Activated CD8-positive, alpha-beta T cell treated with anti-CD3 and anti-CD28 coated beads for 36 hours (primary cell): Measurements from ENCODE around the gene SLC26A8. TPM values are rescaled to one million over a fixed set of nuclear protein-coding genes. Genes with fewer than 3 reads are reported as not detected.

ENCODE experiments used
- ATAC-seq: fragments of 200-7000 bp; cut with Tn5 transposase; one replicate; pipeline ENCODE4 v1.10.0; 2021; ENCODE audit warnings: mild to moderate bottlenecking, moderate library complexity
- CTCF ChIA-PET: fragments of 350-600 bp; sonication (Branson Sonifier 250); formaldehyde crosslinking; loops from one replicate; lab custom pipeline; 2021; ENCODE audit warnings: antibody characterized with exemption; lab: Charles Lee
- POLR2A ChIA-PET: fragments of 350-600 bp; sonication (Branson Sonifier 250); formaldehyde crosslinking; loops from one replicate; lab custom pipeline; 2021; ENCODE audit warnings: antibody characterized with exemption; lab: Charles Lee
- DNase-seq: peaks from one replicate; pipeline ENCODE4 v3.0.0-alpha.2; 2020
- H3K27ac Mint-ChIP-seq: one replicate; pipeline ENCODE4 v1.8.0; 2021; ENCODE audit warnings: mild to moderate bottlenecking, mixed read lengths
- H3K27me3 Mint-ChIP-seq: one replicate; pipeline ENCODE4 v1.8.0; 2021; ENCODE audit warnings: mixed read lengths
- H3K36me3 Mint-ChIP-seq: one replicate; pipeline ENCODE4 v1.8.0; 2021; ENCODE audit warnings: low read depth, mixed read lengths
- H3K4me1 Mint-ChIP-seq: one replicate; pipeline ENCODE4 v1.8.0; 2021; ENCODE audit warnings: low read depth, mixed read lengths
- H3K4me3 Mint-ChIP-seq: one replicate; pipeline ENCODE4 v1.8.0; 2021; ENCODE audit warnings: mild to moderate bottlenecking, moderate library complexity, mixed read lengths
- H3K9me3 Mint-ChIP-seq: one replicate; pipeline ENCODE4 v1.8.0; 2021; ENCODE audit warnings: mixed read lengths
- CTCF ChIP-seq: fragments of 200-600 bp; IDR thresholded peaks from one replicate; pipeline ENCODE4 v1.8.0; 2022; ENCODE audit warnings: antibody characterized with exemption, mild to moderate bottlenecking
- intact Hi-C: fragments of 100-400 bp; cut with micrococcal nuclease; formaldehyde crosslinking; loops from one replicate; pipeline ENCODE4 v1.10.0; 2022
- total RNA-seq, 2 experiments: library from RNA; stranded (reverse); gene quantifications; one replicate each; pipeline ENCODE4 v1.2.3, GENCODE V29; 2021

SLC26A8 gene
- total RNA-seq, 2 experiments from 2014 or later, result not detected

GRCh38 chr6:36049582-36049981 lies 25.1 kb upstream of the SLC26A8 start:
- POLR2A ChIA-PET, result no interaction called here

GRCh38 chr6:36042618-36043260 lies 18.3 kb upstream of the SLC26A8 start:
- Mint-ChIP-seq H3K9me3 (no peaks in the 10 kb centered on the region), H3K4me1 (peaks cover 50% of the 10 kb centered on the region), H3K36me3 (peaks cover 13% of the 10 kb centered on the region), H3K4me3 (no peak overlapping the region), H3K27me3 (no peaks in the 10 kb centered on the region), H3K27ac (no peak overlapping the region)
- intact Hi-C loops, result no loop called here
- no peak for DNase-seq
- ATAC-seq, result no peak
- TF ChIP-seq CTCF, result no peak
- POLR2A ChIA-PET, result interaction anchor here (0.7 kb wide), 1 partner anchor 722 kb away, joined by 3 read pairs; no protein-coding TSS in a partner anchor
- CTCF ChIA-PET, result interaction anchor here (1.2 to 2.4 kb wide), 3 partner anchors 14 to 53 kb away, joined by 4 to 12 read pairs (median 7); partner anchors contain the start of gene MAPK14

More at GRCh38 chr6:36049582-36049981, 25.1 kb upstream of the SLC26A8 start:
- intact Hi-C loops, result no loop called here
- CTCF ChIA-PET, result interaction anchor here (2.8 kb wide), 1 partner anchor 46 kb away, joined by 9 read pairs; no protein-coding TSS in a partner anchor
- H3K27ac Mint-ChIP-seq, result no peak overlapping the region
- TF ChIP-seq CTCF, result no peak
- no peaks in the 10 kb centered on the region for H3K9me3 Mint-ChIP-seq
- no peak for DNase-seq
- no peak for ATAC-seq
- H3K27me3 Mint-ChIP-seq, result no peaks in the 10 kb centered on the region
- H3K36me3 Mint-ChIP-seq, result peaks cover 5% of the 10 kb centered on the region
- H3K4me1 Mint-ChIP-seq, result peaks cover 7% of the 10 kb centered on the region
- H3K4me3 Mint-ChIP-seq, result no peak overlapping the region

DNA sequence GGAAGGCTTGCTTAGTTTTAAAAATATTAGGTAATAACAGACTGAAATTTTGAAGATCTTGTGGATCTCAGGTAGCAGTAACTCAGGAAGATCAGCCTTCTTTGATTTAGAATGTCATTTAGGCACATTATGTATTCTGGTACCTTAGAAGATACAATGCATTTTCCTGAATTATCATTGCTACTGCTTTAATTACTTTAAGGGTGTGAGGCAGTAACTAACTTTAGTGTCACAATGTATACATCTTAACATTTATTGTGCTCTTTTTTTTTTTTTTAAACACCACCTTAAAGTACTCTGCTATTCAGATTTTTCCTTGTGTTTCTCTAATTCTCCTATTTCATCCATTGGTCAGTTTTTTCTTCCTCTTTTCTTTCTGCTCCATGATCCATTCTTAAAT lies 16.5 kb upstream of the SLC26A8 start:
- intact Hi-C loops, result no loop called here
- ATAC-seq (no peak), DNase-seq (no peak)
- Mint-ChIP-seq H3K9me3 (no peaks in the 10 kb centered on the region), H3K27me3 (no peaks in the 10 kb centered on the region), H3K4me1 (peaks cover 52% of the 10 kb centered on the region), H3K36me3 (peaks cover 12% of the 10 kb centered on the region), H3K4me3 (no peak overlapping the region), H3K27ac (no peak overlapping the region)
- TF ChIP-seq CTCF, result no peak
- CTCF ChIA-PET, result no interaction called here
- POLR2A ChIA-PET, result no interaction called here

- Mint-ChIP-seq H3K4me1 (peaks cover 60% of the 10 kb centered on the region), H3K9me3 (no peaks in the 10 kb centered on the region), H3K27ac (no peak overlapping the region), H3K27me3 (no peaks in the 10 kb centered on the region), H3K4me3 (no peak overlapping the region), H3K36me3 (peaks cover 14% of the 10 kb centered on the region)
- intact Hi-C loops, result no loop called here
- CTCF ChIA-PET, result interaction anchor here (1.1 to 2.7 kb wide), 4 partner anchors 8 to 56 kb away, joined by 3 to 12 read pairs (median 4); partner anchors contain the start of gene MAPK14
- ATAC-seq (no peak), DNase-seq (no peak)
- POLR2A ChIA-PET, result interaction anchor here (1.0 to 2.9 kb wide), 2 partner anchors 11 to 29 kb away, joined by 3 to 16 read pairs; partner anchors contain the start of gene MAPK14
- TF ChIP-seq CTCF, result no peak
Observed at GRCh38 chr6:36039112-36039511, 14.7 kb upstream of the SLC26A8 start.
